SU-DHL-6 (cell line): ENCODE measurements around the gene CNTNAP4.

Experiments
- CTCF ChIP-seq: fragments of 200-600 bp; sonication (generic); IDR thresholded peaks from one replicate; pipeline ENCODE4 v1.5.1; 2017; ENCODE audit warnings: antibody characterized with exemption, mild to moderate bottlenecking, low read length, moderate library complexity; ENCODE audit not compliant: insufficient read depth, poor library complexity, severe bottlenecking
- EZH2phosphoT487 ChIP-seq: fragments of 200-600 bp; sonication (generic), shearing (Covaris generic); conservative IDR thresholded peaks from 2 replicates; pipeline ENCODE4 v1.6.1; 2018; ENCODE audit warnings: mild to moderate bottlenecking, antibody characterized with exemption, low read length, moderate library complexity, mixed read lengths

GRCh38 chr16:76574651-76575050, 297.4 kb downstream of the CNTNAP4 start:
- TF ChIP-seq CTCF (no peak), EZH2phosphoT487 (no peak)
